ENCODE measurements around the gene SFMBT2.

Gene SFMBT2

GRCh38 chr10:7410862-7411670 is at the start of gene SFMBT2:
SFMBT2 (minus strand) TSS chr10:7411034; CDS start chr10:7381898, 29,136 bp downstream.
- no peak for DNase-seq

DNA sequence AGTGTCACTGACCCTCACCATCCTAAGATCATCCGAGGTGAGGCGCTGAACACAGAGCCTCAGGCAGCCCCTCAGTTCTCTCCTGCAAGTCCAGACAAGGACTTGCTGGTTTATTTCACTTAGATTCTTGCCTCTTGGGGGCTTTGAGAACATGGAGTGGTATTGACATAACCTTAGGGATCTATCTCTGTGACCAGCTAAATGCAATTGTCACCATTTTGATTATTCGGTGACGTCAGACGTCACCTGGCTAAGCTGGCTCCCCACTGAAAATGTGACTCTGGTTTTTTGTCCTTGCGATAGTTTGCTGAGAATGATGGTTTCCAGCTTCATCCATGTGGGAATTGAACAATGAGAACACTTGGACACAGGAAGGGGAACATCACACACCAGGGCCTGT is 49.2 kb upstream of the SFMBT2 start:
- no peak for DNase-seq

DNA sequence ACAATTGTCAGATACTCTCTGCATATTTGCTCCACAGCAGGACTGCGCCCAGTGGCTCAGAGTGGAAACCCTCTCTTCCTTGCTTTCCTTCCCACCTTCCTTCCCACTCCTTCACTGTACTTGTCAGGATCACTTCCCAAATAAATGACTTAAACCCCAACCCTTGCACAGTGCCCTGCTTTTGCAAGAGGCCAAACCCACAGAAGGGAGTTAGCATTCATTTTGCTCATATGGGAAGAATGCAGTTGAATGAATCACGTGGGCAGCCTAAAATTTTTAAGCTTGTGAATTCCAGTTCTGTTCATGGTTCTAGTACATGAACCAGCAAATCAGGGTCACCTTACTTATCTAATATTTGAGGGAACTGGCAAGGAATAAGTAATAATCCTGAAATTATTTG is 47.7 kb upstream of the SFMBT2 start:
- no peak for DNase-seq

- no peak for DNase-seq
Observed at GRCh38 chr10:7457478-7458316, 46.9 kb upstream of the SFMBT2 start.

DNA sequence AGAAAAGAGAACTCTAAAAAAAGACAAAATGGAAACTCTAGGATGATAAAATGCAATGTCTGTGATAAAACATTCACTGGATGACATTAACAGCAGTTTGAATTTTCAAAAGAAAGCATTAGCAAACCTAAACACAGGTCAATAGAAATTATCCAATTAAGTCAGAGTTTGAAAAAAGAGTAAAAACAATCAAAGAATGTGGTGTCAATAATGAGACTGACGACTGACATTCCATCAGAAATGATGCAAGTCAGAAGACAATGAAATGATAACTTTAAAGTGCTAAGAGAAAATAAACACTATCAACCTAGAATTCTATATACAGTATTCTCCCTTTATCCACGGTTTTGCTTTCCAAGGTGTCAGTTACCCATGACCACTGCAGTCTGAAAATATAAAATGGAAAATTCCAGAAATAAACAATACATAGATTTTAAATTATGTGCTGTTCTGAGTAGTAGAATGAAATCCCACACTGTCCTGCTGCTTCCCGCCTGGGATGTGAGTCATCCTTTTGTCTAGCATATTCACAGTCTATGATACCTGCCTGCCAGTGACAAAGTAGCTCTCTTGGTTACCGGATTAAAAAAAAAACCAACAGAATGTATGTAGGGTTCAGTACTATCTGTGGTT is 38.3 kb upstream of the SFMBT2 start:
- DNase-seq = no peak

DNA sequence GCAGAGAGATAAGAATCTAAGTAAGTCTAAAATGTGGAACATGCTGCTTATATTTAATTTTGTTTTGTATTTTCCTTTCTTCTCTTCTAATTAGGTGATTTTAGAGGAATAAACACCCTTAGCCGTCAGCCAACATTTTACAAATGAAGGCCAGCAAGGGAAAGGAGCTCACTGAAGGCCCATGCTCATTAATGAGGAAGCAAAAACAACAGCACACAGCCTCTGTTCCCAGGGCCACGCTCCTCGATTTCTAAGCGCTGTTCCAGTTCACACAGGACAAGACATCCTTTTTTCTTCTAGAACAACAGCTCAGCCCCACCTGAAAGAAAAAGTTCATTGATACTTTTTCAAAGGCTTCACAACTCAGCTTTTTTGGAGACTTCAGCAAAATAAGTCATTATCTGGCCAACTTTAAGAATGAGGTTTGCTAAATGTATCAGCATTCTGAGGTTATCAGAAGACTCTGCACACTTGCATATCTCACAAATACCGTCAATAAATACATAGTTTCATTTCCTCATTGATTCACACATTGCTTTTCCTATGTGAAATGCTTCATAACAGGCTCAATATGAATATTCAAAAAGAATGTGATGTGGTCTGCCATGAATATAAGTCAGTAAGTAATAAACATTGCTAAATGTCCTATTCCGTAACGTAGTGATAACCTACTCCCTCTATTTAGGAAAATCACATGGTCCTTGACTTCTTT is 34.8 kb upstream of the SFMBT2 start:
- DNase-seq = no peak

- no peak for DNase-seq
Observed at GRCh38 chr10:7444551-7445121, 33.8 kb upstream of the SFMBT2 start.

- no peak for DNase-seq
Observed at GRCh38 chr10:7443036-7443435, 32.2 kb upstream of the SFMBT2 start.

DNA sequence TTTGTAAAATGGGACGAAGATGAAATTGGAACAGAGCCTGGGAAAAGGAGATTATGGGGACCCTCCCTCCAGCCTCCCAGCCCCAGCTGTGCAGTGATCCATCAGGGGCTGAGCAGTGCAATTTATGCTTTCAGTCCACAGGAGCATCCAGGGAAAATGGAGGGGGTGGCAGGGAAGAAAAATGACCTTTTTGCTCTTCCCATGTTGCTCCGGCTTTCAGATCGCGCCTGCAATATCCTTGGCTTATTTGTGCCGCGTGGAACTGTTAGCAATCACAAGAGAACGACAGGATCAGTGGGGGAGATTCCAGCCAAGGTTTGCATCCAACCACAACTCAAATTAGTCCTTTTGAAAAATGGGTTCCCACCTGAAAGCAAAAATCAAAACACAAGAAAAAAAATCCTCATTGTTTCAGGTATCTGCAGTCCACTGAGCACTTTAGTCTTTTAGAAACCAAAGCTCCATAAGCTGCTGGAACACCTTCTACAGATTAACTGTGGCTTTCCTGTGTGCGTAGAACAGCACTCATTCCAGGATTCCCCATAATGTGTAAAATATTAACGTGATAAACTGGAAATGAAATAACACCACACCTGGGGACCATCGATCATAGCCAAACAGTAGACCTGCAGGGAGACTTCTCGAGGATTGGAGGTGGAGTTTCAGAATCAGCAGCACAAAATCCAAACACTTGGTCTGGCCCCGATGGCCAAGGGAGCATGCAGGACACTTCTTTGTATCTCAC is 30.7 kb upstream of the SFMBT2 start:
- no peak for DNase-seq

DNA sequence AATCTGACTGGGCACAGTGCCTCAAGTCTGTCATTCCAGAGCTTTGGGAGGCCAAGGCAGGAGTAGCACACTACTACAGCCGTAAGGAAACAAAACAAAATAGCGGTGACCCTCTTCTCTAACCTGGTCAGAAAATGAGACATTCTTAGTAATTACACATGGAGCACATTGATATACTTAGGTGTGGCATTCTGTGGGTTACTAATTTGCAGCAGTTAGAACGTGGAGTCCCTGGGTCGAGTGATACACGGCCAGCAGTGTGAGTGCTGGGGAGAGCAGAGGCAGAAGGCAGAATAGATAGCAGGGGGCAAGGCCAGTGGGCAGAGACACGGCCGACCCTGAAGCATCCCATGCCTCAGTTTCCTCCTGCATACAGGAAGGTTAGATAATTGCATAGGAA is 28.9 kb upstream of the SFMBT2 start:
- DNase-seq = no peak

- DNase-seq = no peak
Observed at GRCh38 chr10:7438196-7438986, 27.6 kb upstream of the SFMBT2 start.

DNA sequence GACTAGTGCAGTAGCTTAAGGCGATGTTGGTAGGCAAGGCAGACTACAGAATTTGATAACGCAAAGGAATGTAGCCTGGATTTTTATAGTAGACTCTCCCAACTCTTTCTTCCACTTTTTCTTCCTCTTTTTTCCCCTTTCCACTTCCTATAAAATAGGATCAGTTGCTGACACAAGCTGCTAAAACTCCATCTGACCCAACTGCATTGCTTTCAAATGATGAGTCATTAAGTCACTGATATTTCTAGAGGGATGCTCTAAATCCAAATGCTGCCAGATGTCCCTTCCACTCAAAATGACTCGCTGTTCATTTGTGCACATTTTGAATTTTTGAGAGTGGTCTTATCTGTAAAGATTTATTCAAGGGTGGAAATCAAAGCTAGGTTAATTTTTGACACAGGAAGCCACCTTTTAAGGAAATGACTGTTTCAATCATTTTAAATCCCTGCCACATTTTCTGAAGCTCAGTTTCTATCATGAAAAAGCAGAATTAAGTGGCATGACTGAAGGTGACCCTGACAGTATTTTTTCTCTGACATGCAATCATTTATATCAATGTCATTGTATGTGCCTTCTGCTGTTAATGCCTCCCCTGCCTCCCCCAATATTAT is 25.8 kb upstream of the SFMBT2 start:
- DNase-seq = no peak

GRCh38 chr10:7435674-7436073 is 24.8 kb upstream of the SFMBT2 start:
- no peak for DNase-seq

DNA sequence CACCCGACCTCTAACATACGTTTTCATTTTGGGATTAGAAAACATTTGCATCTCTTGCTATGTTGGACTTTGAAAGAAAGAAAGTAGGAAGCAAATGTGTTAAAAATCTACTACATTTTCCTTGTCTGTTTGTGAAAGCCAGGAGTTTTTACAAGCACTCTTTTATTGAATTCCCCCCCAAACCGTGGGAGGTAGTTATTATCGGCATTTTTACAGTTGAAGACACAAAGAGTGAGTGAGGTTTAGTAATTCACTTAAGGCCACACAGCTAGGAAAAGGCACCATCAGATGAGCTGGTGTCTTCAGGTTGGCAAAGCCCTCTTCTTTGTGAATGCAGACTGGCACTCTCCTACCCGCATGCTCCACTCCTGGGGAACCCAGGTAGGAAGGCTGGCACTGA is 23.5 kb upstream of the SFMBT2 start:
- no peak for DNase-seq

DNA sequence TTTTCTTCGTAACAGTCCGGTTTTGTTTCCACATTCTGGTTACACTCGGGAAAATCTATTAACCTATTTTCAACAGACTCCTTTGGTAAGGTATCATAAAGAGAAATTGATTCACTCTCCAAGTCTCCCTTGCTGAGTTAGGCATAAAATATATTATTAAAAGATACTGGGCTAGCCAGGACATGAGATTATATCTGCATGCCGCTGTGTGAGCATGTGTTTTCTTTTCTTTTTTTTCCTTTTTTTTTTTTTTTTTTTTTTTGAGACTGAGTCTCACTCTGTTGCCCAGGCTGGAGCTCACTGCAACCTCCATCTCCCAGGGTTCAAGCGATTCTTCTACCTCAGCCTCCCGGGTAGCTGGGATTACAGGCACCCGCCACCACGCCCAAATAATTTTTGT is 23.0 kb upstream of the SFMBT2 start:
- no peak for DNase-seq

DNA sequence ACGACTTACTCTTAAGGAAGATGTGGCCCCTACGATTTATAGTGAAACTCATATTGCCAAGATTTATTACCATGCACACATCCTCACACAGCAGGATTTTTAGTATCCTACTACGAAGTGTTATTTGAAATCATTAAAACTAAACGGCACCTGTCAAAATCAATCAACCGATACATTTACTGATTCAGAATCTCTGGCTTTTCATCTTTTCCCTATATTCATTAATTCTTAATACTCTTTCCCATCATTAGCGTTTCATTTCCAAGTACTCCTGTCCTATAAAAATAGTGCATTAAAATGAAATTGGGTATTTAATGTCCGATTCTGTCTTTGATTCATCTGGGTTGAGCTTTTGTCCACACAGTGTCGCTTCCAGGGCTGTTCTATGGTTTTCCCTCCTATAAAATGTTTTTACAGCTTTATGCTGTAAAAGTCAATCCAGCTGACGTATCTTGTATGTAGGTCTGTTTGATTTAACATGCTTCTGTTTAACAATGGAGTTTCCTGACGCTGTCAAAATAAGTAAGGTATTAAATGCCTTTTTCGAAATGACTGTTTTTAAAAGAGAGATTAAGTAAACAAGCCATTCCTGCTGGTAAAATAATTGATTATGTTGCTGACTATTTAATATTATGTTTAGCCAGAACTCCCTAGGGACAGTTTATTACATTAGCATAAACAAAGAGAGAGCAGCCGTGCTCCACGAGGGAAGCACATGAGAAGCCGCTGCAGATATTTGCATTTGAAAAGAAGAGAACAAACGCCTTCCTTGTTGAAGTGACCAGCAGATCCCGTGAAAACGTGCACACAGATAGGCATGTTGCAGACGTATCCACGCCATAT is 22.3 kb upstream of the SFMBT2 start:
- no peak for DNase-seq

GRCh38 chr10:7428673-7429350 is 18.0 kb upstream of the SFMBT2 start:
- DNase-seq = no peak

- DNase-seq = no peak
Observed at GRCh38 chr10:7426349-7426748, 15.5 kb upstream of the SFMBT2 start.

DNA sequence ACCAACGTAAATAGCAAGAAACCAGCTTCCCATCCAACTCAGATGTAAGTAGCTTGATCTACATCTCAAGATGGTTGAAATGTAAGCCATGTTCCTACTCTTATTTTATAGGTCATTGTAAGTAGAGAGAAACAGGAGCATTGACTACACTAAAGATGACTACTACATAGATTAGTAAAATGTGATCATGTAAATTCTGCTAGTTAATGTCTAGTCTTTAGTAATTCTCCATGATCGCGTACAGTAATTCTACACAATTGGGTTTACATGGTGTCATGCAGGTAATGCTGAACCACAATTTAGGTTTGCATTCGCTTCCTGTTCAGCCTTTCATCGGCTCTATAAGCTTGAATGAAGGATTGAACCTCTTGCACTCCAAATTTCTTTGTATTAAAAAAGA is 14.9 kb upstream of the SFMBT2 start:
- no peak for DNase-seq

Data from NCI-H1694 treated with DMSO at 0.1 percent for 48 hours (cell line).